ENCODE results near the gene GAB2. TPM values are rescaled to one million over a fixed set of nuclear protein-coding genes. Genes with fewer than 3 reads are reported as not detected.

GAB2 gene
- total and polyA plus RNA-seq, 2 of the 13 experiments (the other 11 are each of a cell fraction or from before 2014, with no cell fraction given) = 4.1 to 8.6 TPM

DNA sequence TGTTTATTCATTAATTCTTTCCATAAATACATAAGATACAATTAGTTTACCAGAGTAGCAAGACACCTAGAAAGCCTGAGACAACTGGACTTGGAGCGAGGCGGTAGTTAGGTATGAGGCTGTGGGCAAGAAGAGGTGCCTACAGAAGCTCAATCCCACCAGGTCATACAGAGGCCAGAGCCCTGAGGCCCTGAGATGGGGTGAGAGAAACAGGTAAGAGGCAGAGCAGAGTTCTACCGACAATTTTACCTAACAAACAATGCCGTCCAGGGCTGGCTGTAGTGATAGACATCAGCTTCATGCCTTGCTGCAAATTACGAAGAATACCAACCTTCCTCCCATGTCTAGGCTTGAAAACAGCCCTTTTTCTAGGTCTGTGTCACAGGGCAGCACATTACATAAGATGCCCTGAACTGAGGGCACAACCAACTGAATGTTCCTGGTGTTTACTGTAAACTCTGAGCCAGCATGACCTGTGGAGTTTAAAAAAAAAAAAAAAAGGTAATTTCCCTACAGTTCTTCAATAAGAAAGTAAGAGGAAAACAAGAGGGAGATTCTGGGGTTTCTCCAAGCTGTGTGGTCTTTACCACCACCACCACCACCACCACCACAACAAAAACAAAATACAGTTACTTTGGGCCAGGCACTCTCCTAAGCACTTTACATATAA lies 105.8 kb downstream of the GAB2 start (continued):
- TF ChIP-seq TSC22D2 (CRISPR knock-in tag; IDR thresholded peaks at IDR 0.05; ENCODE audit: borderline replicate concordance) (no peak), NFIB (CRISPR knock-in tag; IDR thresholded peaks at IDR 0.05; ENCODE audit: borderline replicate concordance) (no peak), GATA4 (IDR thresholded peaks at IDR 0.05; ENCODE audit: borderline replicate concordance, low read depth) (no peak), MED13 (CRISPR knock-in tag; IDR thresholded peaks at IDR 0.05) (no peak), HES4 (CRISPR knock-in tag; IDR thresholded peaks at IDR 0.05; ENCODE audit: borderline replicate concordance) (no peak), PAX8 (CRISPR knock-in tag; IDR thresholded peaks at IDR 0.05; ENCODE audit: borderline replicate concordance) (no peak), ELF1 (CRISPR knock-in tag; IDR thresholded peaks at IDR 0.05) (no peak), MZF1 (CRISPR knock-in tag; IDR thresholded peaks at IDR 0.05; ENCODE audit: borderline replicate concordance) (no peak), TCF12 (IDR thresholded peaks at IDR 0.05) (no peak), TCF12 (CRISPR knock-in tag; IDR thresholded peaks at IDR 0.05) (no peak), ZNF841 (CRISPR knock-in tag; IDR thresholded peaks at IDR 0.05; ENCODE audit: borderline replicate concordance) (no peak), HCFC1 (IDR thresholded peaks at IDR 0.05; ENCODE audit: low read depth, low read length) (no peak), RFX3 (CRISPR knock-in tag; IDR thresholded peaks at IDR 0.05) (no peak), ZNF446 (CRISPR knock-in tag; IDR thresholded peaks at IDR 0.05) (no peak), ZBTB8A (CRISPR knock-in tag; IDR thresholded peaks at IDR 0.05; ENCODE audit: borderline replicate concordance, low read depth) (no peak), ZNF333 (CRISPR knock-in tag; IDR thresholded peaks at IDR 0.05; ENCODE audit: borderline replicate concordance) (no peak), DMAP1 (CRISPR knock-in tag; IDR thresholded peaks at IDR 0.05) (no peak), NFYC (CRISPR knock-in tag; IDR thresholded peaks at IDR 0.05) (no peak)
- TF ChIP-seq, protein P1, sequence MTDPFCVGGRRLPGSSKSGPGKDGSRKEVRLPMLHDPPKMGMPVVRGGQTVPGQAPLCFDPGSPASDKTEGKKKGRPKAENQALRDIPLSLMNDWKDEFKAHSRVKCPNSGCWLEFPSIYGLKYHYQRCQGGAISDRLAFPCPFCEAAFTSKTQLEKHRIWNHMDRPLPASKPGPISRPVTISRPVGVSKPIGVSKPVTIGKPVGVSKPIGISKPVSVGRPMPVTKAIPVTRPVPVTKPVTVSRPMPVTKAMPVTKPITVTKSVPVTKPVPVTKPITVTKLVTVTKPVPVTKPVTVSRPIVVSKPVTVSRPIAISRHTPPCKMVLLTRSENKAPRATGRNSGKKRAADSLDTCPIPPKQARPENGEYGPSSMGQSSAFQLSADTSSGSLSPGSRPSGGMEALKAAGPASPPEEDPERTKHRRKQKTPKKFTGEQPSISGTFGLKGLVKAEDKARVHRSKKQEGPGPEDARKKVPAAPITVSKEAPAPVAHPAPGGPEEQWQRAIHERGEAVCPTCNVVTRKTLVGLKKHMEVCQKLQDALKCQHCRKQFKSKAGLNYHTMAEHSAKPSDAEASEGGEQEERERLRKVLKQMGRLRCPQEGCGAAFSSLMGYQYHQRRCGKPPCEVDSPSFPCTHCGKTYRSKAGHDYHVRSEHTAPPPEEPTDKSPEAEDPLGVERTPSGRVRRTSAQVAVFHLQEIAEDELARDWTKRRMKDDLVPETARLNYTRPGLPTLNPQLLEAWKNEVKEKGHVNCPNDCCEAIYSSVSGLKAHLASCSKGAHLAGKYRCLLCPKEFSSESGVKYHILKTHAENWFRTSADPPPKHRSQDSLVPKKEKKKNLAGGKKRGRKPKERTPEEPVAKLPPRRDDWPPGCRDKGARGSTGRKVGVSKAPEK (CRISPR knock-in tag; IDR thresholded peaks at IDR 0.05; ENCODE audit: borderline replicate concordance) = no peak
- TF ChIP-seq, protein P2, sequence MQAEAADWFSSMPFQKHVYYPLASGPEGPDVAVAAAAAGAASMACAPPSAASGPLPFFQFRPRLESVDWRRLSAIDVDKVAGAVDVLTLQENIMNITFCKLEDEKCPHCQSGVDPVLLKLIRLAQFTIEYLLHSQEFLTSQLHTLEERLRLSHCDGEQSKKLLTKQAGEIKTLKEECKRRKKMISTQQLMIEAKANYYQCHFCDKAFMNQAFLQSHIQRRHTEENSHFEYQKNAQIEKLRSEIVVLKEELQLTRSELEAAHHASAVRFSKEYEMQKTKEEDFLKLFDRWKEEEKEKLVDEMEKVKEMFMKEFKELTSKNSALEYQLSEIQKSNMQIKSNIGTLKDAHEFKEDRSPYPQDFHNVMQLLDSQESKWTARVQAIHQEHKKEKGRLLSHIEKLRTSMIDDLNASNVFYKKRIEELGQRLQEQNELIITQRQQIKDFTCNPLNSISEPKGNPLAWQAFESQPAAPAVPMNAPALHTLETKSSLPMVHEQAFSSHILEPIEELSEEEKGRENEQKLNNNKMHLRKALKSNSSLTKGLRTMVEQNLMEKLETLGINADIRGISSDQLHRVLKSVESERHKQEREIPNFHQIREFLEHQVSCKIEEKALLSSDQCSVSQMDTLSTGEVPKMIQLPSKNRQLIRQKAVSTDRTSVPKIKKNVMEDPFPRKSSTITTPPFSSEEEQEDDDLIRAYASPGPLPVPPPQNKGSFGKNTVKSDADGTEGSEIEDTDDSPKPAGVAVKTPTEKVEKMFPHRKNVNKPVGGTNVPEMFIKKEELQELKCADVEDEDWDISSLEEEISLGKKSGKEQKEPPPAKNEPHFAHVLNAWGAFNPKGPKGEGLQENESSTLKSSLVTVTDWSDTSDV (CRISPR knock-in tag; IDR thresholded peaks at IDR 0.05) = no peak
